CD4-positive, alpha-beta T cell treated with Interleukin-1 beta for 1 hour (primary cell): ENCODE data around the gene SHISA5.
"Not testable (repeated sequence)": the region's sequence is repeated elsewhere in the genome, so short reads cannot be mapped to it uniquely, and the experiment has no call there.

Source experiments
- DNase-seq, 2 donors: peaks; one replicate each; pipeline ENCODE4 v3.0.0-alpha.2; 2020 to 2022

The SHISA5 gene

GRCh38 chr3:48518638-48519276, 14.8 kb upstream of the SHISA5 start:
- DNase-seq, result peak in 1 of 2 donors; percentile 19

GRCh38 chr3:48518069-48518468, 14.1 kb upstream of the SHISA5 start:
- no peak for DNase-seq

- DNase-seq, result peak in 1 of 2 donors; percentile 31
Measured at GRCh38 chr3:48516571-48516970, 12.6 kb upstream of the SHISA5 start.

DNA sequence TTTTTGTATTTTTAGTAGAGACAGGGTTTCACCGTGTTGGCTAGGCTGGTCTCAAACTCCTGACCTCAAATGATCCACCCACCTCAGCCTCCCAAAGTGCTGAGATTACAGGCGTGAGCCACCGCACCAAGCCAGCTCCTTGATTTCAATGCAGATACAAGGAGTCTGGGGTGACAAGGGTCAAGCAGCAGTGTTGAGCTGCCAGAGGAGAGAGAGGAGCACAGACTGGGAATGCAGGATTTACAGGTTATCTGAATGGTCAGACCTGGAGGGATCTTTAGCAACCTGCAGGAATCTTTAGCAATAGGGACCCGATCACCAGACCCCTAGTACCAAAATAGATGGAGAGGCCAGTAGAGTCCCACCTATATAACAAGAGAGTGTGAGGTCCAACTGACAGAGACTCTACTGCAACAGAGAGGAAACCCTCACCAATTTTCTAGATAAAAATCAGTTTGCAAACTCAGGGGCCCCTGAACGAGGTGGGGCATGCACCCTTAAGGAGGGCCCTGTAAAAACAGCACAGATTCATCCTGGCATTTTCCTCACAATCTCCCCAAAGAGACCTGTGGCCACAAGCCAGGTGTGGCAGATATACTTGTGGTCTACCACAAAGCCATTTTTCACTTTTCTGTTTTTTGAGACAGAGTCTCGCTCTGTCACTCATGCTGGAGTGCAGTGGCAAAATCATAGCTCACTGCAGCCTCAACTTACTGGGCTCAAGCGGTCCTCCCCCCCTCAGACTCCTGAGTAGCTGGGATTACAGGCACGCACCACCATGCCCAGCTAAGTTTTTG, 10.7 kb upstream of the SHISA5 start:
- peak in 1 of 2 donors; percentile 48 for DNase-seq

DNA sequence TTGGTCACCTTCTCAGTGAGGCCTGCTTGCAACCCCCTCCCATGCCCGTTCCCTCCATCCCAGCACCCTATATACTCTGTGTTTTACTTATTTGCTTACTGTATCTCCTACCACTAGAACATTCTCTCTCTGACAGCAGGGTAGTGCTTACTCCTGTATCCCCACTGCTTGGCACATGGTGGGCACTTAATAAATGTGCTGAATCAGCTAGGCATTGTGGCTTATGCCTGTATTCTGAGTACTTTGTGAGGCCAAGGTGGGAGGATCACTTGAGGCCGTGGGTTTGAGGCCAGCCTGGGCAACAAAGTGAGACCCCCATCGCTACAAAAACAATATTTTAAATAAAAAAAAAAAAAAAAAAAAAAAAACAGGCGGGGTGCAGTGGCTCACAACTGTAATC, 7.6 kb upstream of the SHISA5 start:
- no peak for DNase-seq

DNA sequence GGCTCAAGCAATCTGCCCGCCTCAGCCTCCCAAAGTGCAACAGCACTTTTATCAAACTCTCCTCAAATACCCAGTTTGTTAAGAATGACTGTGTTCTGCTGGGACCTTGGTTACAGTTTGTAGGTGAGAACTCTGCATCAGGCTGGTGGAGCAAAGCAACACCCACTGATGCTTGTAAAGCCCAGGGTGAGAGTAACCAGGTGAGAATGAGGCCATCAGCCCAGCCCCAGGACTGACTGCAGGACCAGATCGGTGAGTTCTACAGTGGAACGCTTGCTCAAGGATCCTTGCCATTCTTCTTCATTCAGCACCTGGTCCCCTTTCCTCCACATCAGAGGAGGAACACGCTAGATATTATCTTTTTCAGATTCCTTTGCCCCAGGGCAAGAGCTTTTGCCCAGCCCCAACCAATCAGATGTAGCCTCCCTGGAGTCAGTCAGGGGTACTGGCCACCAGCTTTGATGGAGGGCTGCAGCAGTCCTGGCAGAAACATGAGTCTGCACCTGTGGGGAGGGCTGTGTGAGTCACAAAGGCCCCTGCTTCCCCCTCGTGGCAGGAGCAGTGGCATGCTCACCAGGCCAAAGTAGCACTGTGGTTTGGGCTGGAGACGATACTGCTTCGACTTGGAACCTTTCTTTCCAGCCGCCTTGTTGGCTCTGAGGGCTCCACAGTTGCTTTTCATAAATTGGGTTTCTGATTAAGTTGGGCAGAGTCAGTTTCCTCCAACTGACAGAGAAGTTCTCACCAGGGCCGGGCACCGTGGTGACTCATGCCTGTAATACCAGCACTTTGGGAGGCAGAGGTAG, 3.5 kb upstream of the SHISA5 start:
- peak; percentile 81 to 82 for DNase-seq

GRCh38 chr3:48505968-48506504, 2.1 kb upstream of the SHISA5 start:
- DNase-seq, result no peak

GRCh38 chr3:48505146-48505545, 1.2 kb upstream of the SHISA5 start:
- DNase-seq, result no peak

DNA sequence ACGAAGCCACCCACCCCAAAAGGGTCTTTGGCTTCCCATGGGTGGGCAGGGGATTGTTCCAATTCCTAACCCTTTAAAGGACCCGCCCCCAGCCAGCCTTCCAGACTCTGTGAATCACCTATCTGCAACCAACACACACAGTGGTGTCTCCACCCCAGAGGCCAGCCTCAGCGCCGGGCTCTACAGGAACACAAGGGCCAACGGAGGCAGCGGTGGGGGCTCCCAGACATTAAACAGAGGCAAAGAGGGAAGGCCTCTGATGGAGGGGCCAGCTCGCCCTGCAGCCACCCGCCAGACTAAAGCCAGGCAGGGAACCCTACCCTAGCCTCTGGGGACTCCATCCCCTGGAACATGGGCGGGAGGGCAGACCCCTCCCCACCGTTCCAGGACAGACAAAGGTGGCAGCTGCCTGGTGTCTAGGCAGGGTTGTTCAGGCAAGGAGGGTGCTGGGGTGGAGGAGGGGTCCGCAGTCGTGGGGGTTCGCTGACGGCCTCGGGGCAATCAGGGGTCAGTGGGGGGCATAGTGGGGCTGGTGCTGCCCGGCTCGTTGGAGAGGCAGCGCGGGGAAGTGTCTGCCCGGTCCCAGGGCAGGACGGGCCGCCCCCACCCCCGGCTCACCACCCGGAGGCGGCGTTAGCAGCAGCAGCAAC, 448 bp downstream of the SHISA5 start:
- no peak for DNase-seq

GRCh38 chr3:48502728-48503168, 1.2 kb downstream of the SHISA5 start:
- DNase-seq, result no peak

- DNase-seq, result no peak
Measured at GRCh38 chr3:48502121-48502520, 1.9 kb downstream of the SHISA5 start.

DNA sequence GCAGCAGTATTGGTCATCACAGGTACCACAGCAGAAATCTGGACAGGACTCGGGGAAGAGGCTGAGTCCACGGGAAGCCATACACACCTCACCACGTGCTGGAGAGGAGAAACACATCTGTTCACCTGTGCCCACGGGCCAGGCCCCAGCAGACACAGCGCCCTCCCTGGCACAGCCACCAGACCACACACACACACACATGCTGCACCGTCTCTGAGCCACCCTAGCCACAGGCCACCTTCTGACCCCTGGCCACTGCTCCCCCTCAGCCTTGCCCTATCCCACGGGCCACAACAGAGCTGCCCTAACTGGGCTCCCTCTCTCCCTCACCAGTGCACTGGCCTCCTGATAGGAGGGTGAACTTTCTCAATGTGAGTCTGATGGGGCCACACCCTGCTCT, 2.8 kb downstream of the SHISA5 start:
- no peak for DNase-seq

GRCh38 chr3:48500656-48501055, 3.3 kb downstream of the SHISA5 start:
- no peak for DNase-seq

GRCh38 chr3:48493203-48493501, 10.8 kb downstream of the SHISA5 start:
- no peak for DNase-seq

DNA sequence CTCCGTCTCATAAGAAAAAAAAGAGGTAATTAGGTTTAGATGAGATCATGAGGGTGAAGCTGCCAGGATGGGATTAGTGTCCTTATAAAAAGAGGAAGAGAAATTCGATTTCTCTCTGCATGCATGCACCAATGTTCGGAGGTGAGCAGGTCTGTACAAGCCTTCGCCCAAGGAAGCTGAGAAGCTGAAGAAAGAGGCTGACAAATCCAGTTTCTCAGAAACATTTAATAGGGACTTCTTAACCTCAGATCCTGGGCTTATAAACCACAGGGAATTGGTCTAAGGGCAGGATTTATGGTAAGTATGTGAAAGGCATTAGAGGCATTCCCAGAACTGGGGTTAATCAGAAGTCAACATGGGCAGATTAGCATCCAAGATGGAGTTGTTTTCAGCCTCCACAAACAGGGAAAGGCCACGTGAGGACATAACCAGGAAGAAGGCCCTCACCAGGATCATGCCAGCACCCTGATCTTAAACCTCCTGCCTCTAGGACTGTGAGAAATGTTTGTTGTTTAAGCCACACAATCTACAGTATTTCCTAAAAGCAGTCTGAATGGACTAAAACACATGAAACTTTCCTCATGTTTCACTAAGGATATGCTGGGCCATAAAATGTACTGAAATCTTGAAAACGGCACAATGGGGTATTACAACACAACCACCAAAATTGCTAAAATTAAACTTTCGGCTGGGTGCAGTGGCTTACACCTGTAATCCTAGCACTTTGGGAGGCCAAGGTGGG, 11.3 kb downstream of the SHISA5 start:
- DNase-seq, result peak in 1 of 2 donors; percentile 25

- no peak for DNase-seq
Measured at GRCh38 chr3:48486952-48487351, 17.0 kb downstream of the SHISA5 start.

- not testable (repeated sequence) for DNase-seq
Measured at GRCh38 chr3:48482822-48483221, 21.2 kb downstream of the SHISA5 start.

GRCh38 chr3:48480891-48481290, 23.1 kb downstream of the SHISA5 start:
- DNase-seq, result not testable (repeated sequence)

GRCh38 chr3:48478626-48479555, 25.1 kb downstream of the SHISA5 start:
- peak; percentile 54 to 70 for DNase-seq

DNA sequence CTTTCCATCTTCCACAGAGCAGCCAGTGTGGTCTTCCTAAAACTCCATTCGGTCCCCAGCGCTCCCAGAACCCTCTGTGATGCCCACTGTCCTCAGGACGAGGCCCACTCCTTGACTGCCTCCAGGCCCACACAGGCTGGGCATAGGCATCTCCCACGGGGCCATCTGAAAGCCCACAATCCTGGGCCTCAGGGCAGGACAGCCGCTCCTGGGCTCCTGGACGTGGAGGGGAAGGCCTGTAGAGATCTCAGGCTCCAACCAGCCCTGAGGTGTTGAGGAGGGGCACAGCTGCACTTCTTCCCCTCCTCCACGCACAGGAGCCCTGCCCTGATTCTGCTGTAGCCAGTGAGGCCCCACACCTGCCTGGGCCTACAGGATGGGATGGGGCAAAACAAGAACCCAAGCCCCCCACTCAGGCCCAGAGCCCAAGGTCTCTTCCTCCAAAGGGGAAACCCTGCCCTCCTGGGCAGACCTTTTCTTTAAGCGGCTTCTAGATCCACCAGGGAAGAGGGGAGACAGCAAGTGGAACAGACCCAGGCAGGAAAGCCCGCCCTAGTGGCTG, 25.9 kb downstream of the SHISA5 start:
- no peak for DNase-seq
